Neuronal stem cell (in vitro differentiated cells): ENCODE results near the gene RALGDS.

ENCODE experiments used
- DNase-seq: peaks from one replicate; pipeline ENCODE4 v3.0.0-alpha.2; 2013; ENCODE audit warnings: low spot score
- H2AFZ ChIP-seq: one replicate; pipeline ENCODE4 v1.6.1; 2013; ENCODE audit warnings: mild to moderate bottlenecking, low read length, inconsistent platforms
- H2AK5ac ChIP-seq: 2 replicates; pipeline ENCODE4 v1.6.1; 2013; ENCODE audit warnings: low read depth, mild to moderate bottlenecking, inconsistent platforms, low read length, moderate library complexity, mixed read lengths
- H2BK120ac ChIP-seq: 2 replicates; pipeline ENCODE4 v1.6.1; 2013; ENCODE audit warnings: low read depth, mild to moderate bottlenecking, inconsistent platforms, low read length, moderate library complexity, mixed read lengths
- H2BK12ac ChIP-seq: one replicate; pipeline ENCODE4 v1.6.1; 2013; ENCODE audit warnings: low read length, inconsistent platforms
- H2BK15ac ChIP-seq: 2 replicates; pipeline ENCODE4 v1.6.1; 2013; ENCODE audit warnings: mild to moderate bottlenecking, low read length, inconsistent platforms, mixed read lengths
- H2BK5ac ChIP-seq: one replicate; pipeline ENCODE4 v1.6.1; 2013; ENCODE audit warnings: inconsistent platforms, mild to moderate bottlenecking, low read length, moderate library complexity
- H3K14ac ChIP-seq: one replicate; pipeline ENCODE4 v1.6.1; 2013; ENCODE audit warnings: low read length, inconsistent platforms
- H3K18ac ChIP-seq: 2 replicates; pipeline ENCODE4 v1.6.1; 2013; ENCODE audit warnings: low read length, inconsistent platforms
- H3K23ac ChIP-seq: 2 replicates; pipeline ENCODE4 v1.6.1; 2013; ENCODE audit warnings: low read depth, mild to moderate bottlenecking, mixed read lengths, low read length, inconsistent platforms; ENCODE audit not compliant: poor library complexity
- H3K27ac ChIP-seq: replicated peaks from 3 replicates; pipeline ENCODE4 v1.5.1; 2013; ENCODE audit warnings: low read length, inconsistent platforms
- H3K27me3 ChIP-seq, 3 experiments: 2 replicates each; pipeline ENCODE4 v1.6.1; 2013; ENCODE audit warnings: low read length in 3 of 3, mild to moderate bottlenecking in 2 of 3, inconsistent platforms in 1 of 3, low read depth in 1 of 3, mixed read lengths in 1 of 3, moderate library complexity in 1 of 3; ENCODE audit not compliant: control insufficient read depth in 3 of 3, insufficient read depth in 3 of 3
- H3K36me3 ChIP-seq, 2 donors: replicated peaks in 1 of 2; 2 replicates each; pipeline ENCODE4 v1.6.1; 2013; ENCODE audit warnings: low read length in 2 of 2; ENCODE audit not compliant: control insufficient read depth in 2 of 2, insufficient read depth in 2 of 2
- H3K4ac ChIP-seq: 2 replicates; pipeline ENCODE4 v1.6.1; 2013; ENCODE audit warnings: inconsistent platforms, mild to moderate bottlenecking, low read length, moderate library complexity
- H3K4me1 ChIP-seq, 2 donors: 1 replicate in 1 of 2; 2 replicates in 1 of 2; pipeline ENCODE4 v1.6.1; 2013; ENCODE audit warnings: low read length in 2 of 2, low read depth in 1 of 2; ENCODE audit not compliant: control insufficient read depth in 2 of 2, insufficient read depth in 1 of 2
- H3K4me2 ChIP-seq: one replicate; pipeline ENCODE4 v1.6.1; 2013; ENCODE audit warnings: mild to moderate bottlenecking, low read length, inconsistent platforms; ENCODE audit not compliant: insufficient read depth, poor library complexity, severe bottlenecking
- H3K4me3 ChIP-seq, 2 donors: 2 replicates each; pipeline ENCODE4 v1.5.1; 2013; ENCODE audit warnings: low read length in 2 of 2, mild to moderate bottlenecking in 2 of 2, inconsistent platforms in 1 of 2, moderate library complexity in 1 of 2
- H3K79me1 ChIP-seq: one replicate; pipeline ENCODE4 v1.6.1; 2013; ENCODE audit warnings: low read depth, mild to moderate bottlenecking, inconsistent platforms, low read length, moderate library complexity
- H3K9ac ChIP-seq: one replicate; pipeline ENCODE4 v1.6.1; 2013; ENCODE audit warnings: mild to moderate bottlenecking, low read depth, low read length, inconsistent platforms; ENCODE audit not compliant: poor library complexity
- H3K9me3 ChIP-seq, 2 donors: replicated peaks in 1 of 2; 2 replicates each; pipeline versions ENCODE3 to v1.6.1; 2013; ENCODE audit warnings: low read length in 2 of 2, mild to moderate bottlenecking in 2 of 2, inconsistent platforms in 1 of 2, low read depth in 1 of 2, mixed read lengths in 1 of 2, moderate library complexity in 1 of 2; ENCODE audit not compliant: control insufficient read depth in 2 of 2, insufficient read depth in 1 of 2
- H4K8ac ChIP-seq: one replicate; pipeline ENCODE4 v1.6.1; 2013; ENCODE audit warnings: low read depth, mild to moderate bottlenecking, inconsistent platforms, low read length, moderate library complexity
- H4K91ac ChIP-seq: one replicate; pipeline ENCODE4 v1.6.1; 2013; ENCODE audit warnings: low read length, low read depth, mild to moderate bottlenecking, inconsistent platforms; ENCODE audit not compliant: poor library complexity
- WGBS, 2 donors: extraction: QIAGEN DNeasy Blood & Tissue Kit; methylation state at CpG; one replicate each; pipeline ENCODE4 v1.1.7; 2013; ENCODE audit warnings: missing lambda C conversion rate in 2 of 2, mixed read lengths in 1 of 2; ENCODE audit not compliant: insufficient read length in 2 of 2, insufficient replicate concordance in 1 of 2; ENCODE audit errors: extremely low coverage in 2 of 2; 5-methylcytosine and 5-hydroxymethylcytosine counted together

The RALGDS gene

GRCh38 chr9:133113949-133114885 lies 6.8 kb downstream of the RALGDS start:
- no peak for DNase-seq
- no CpG with 5 or more reads among the region's 20 CpGs for WGBS, 2 donors

DNA sequence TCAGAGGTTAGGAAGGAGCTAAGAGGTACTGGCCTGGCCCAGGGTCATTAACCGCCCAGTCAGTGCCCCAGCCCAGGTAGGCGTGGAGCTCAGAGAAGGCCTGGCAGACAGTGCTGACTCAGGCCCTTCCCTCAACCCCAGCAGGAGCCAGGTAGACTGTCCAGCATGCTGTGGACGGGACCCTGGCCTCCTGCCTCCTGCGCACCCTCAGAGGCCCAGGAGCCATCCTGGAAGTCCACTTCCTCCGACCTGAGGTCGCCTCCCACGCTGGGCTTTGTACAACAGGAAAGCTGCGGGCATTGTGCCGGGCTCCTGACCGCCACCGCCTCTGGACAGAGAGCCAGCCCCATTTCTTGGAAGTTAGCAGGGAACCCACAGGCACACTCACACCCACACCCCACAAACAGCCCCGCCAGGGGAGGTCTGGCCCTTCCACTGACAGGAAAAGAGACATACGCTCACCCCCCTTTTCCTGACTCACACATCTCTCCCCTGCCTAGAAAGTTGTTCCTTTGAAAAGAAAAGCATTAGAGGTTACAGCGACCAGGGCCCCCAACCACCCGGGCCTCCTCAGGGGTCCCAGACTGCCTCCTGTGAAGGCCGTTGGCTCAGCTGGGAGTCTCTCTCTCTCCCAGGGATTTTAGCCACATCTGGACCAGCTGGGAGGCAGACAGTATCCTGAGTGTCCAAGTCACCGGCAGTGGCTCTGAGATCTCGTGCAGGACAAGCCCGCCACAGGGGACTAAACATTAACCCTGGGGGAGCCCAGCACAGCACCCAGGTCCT lies 7.7 kb downstream of the RALGDS start:
- Histone ChIP-seq H3K4ac (no peak overlapping the region), H3K4me3 (no peak overlapping the region), H4K8ac (no peak overlapping the region), H3K27ac (no peak overlapping the region), H3K9me3 (no peaks in the 10 kb centered on the region), H2AK5ac (no peak overlapping the region), H2BK120ac (no peak overlapping the region), H3K9ac (peak overlapping the region; percentile 45), H2BK15ac (no peak overlapping the region), H3K36me3 (peaks cover 22 to 39% of the 10 kb centered on the region in 2 donors), H3K14ac (no peak overlapping the region), H2AFZ (no peak overlapping the region), H3K4me1 (peaks cover 30 to 33% of the 10 kb centered on the region in 2 donors), H3K27me3 (no peaks in the 10 kb centered on the region), H2BK5ac (no peak overlapping the region), H2BK12ac (no peak overlapping the region), H3K18ac (no peak overlapping the region), H3K79me1 (peaks cover 32% of the 10 kb centered on the region), H3K4me2 (no peak overlapping the region), H4K91ac (no peak overlapping the region), H3K23ac (peak overlapping the region; percentile 12)
- no peak for DNase-seq
- WGBS, 2 donors: no CpG with 5 or more reads among the region's 19 CpGs

More at GRCh38 chr9:133113949-133114885, 6.8 kb downstream of the RALGDS start:
- Histone ChIP-seq H3K4ac (no peak overlapping the region), H2BK5ac (no peak overlapping the region), H3K27ac (no peak overlapping the region), H2AFZ (no peak overlapping the region), H3K23ac (peak overlapping the region; percentile 44), H3K9me3 (no peaks in the 10 kb centered on the region), H2BK15ac (no peak overlapping the region), H4K8ac (no peak overlapping the region), H3K18ac (peak overlapping the region; percentile 27), H3K36me3 (peaks cover 15 to 31% of the 10 kb centered on the region in 2 donors), H2BK12ac (peak overlapping the region; percentile 42), H3K4me1 (peaks cover 38 to 39% of the 10 kb centered on the region in 2 donors), H3K4me3 (no peak overlapping the region), H3K4me2 (no peak overlapping the region), H3K79me1 (peaks cover 34% of the 10 kb centered on the region), H4K91ac (no peak overlapping the region), H2AK5ac (no peak overlapping the region), H3K14ac (peak overlapping the region; percentile 12), H2BK120ac (no peak overlapping the region), H3K9ac (peak overlapping the region; percentile 13), H3K27me3 (no peaks in the 10 kb centered on the region)

GRCh38 chr9:133112663-133113026 lies 8.4 kb downstream of the RALGDS start:
- Histone ChIP-seq H3K27ac (no peak overlapping the region), H2BK5ac (no peak overlapping the region), H2AFZ (no peak overlapping the region), H3K4ac (no peak overlapping the region), H2BK15ac (no peak overlapping the region), H3K4me3 (no peak overlapping the region), H2BK120ac (no peak overlapping the region), H2AK5ac (no peak overlapping the region), H3K9me3 (peaks cover 0 to 2% of the 10 kb centered on the region in 2 donors), H3K18ac (no peak overlapping the region), H3K4me1 (peaks cover 24 to 33% of the 10 kb centered on the region in 2 donors), H3K23ac (peak overlapping the region; percentile 6), H3K27me3 (no peaks in the 10 kb centered on the region), H3K36me3 (peaks cover 29 to 46% of the 10 kb centered on the region in 2 donors), H4K91ac (no peak overlapping the region), H3K14ac (no peak overlapping the region), H3K79me1 (peaks cover 32% of the 10 kb centered on the region), H2BK12ac (no peak overlapping the region), H3K4me2 (no peak overlapping the region), H3K9ac (no peak overlapping the region), H4K8ac (no peak overlapping the region)
- DNase-seq: no peak
- WGBS, 2 donors: no CpG with 5 or more reads among the region's 7 CpGs
